ENCODE measurements around the gene MAPT.

The MAPT gene

GRCh38 chr17:45979137-45979536 is 84.8 kb downstream of the MAPT start:
- TF ChIP-seq CTCF (conservative IDR thresholded peaks at IDR 0.05; ENCODE audit: low read depth, low read length): no peak
- peak; percentile 5 for DNase-seq (ENCODE audit: low read depth)

GRCh38 chr17:45980855-45981254 is 86.5 kb downstream of the MAPT start:
- no peak for DNase-seq (ENCODE audit: low read depth)
- no peak for TF ChIP-seq CTCF (conservative IDR thresholded peaks at IDR 0.05; ENCODE audit: low read depth, low read length)
- H3K4me3 ChIP-seq (ENCODE audit: low read depth, low read length): no peak overlapping the region

More at GRCh38 chr17:45979137-45979536, 84.8 kb downstream of the MAPT start:
- no peak overlapping the region for H3K4me3 ChIP-seq (ENCODE audit: low read depth, low read length)

- TF ChIP-seq CTCF (conservative IDR thresholded peaks at IDR 0.05; ENCODE audit: low read depth, low read length): no peak
- DNase-seq (ENCODE audit: low read depth): no peak
- no peak overlapping the region for H3K4me3 ChIP-seq (ENCODE audit: low read depth, low read length)
Observed at GRCh38 chr17:45981306-45981705, 87.0 kb downstream of the MAPT start.

GRCh38 chr17:45982791-45983613 is 88.6 kb downstream of the MAPT start:
- DNase-seq (ENCODE audit: low read depth): no peak
- no peak for TF ChIP-seq CTCF (conservative IDR thresholded peaks at IDR 0.05; ENCODE audit: low read depth, low read length)
- no peak overlapping the region for H3K4me3 ChIP-seq (ENCODE audit: low read depth, low read length)

- TF ChIP-seq CTCF (conservative IDR thresholded peaks at IDR 0.05; ENCODE audit: low read depth, low read length): no peak
- DNase-seq (ENCODE audit: low read depth): no peak
- no peak overlapping the region for H3K4me3 ChIP-seq (ENCODE audit: low read depth, low read length)
Observed at GRCh38 chr17:45983614-45984310, 89.4 kb downstream of the MAPT start.

GRCh38 chr17:45984368-45984767 is 90.0 kb downstream of the MAPT start:
- DNase-seq (ENCODE audit: low read depth): no peak
- no peak for TF ChIP-seq CTCF (conservative IDR thresholded peaks at IDR 0.05; ENCODE audit: low read depth, low read length)
- H3K4me3 ChIP-seq (ENCODE audit: low read depth, low read length): no peak overlapping the region
